ENCODE measurements around the gene MTRFR.

Gene MTRFR

GRCh38 chr12:123263196-123263817, 30.1 kb downstream of the MTRFR start:
- H3K36me3 Mint-ChIP-seq, result peaks cover 5% of the 10 kb centered on the region
- H3K4me3 Mint-ChIP-seq, result no peak overlapping the region
- H3K9me3 Mint-ChIP-seq, result no peaks in the 10 kb centered on the region
- H3K4me1 Mint-ChIP-seq, result peaks cover 7% of the 10 kb centered on the region
- H3K27ac Mint-ChIP-seq, result no peak overlapping the region
- H3K27me3 Mint-ChIP-seq, result no peaks in the 10 kb centered on the region

GRCh38 chr12:123264642-123265041, 31.4 kb downstream of the MTRFR start:
- Mint-ChIP-seq H3K9me3 (no peaks in the 10 kb centered on the region), H3K4me3 (no peak overlapping the region), H3K4me1 (peaks cover 12% of the 10 kb centered on the region), H3K36me3 (peaks cover 5% of the 10 kb centered on the region), H3K27ac (peak overlapping the region; percentile 4), H3K27me3 (no peaks in the 10 kb centered on the region)

- Mint-ChIP-seq H3K27ac (no peak overlapping the region), H3K4me1 (peaks cover 20% of the 10 kb centered on the region), H3K36me3 (no peaks in the 10 kb centered on the region), H3K9me3 (no peaks in the 10 kb centered on the region), H3K4me3 (no peak overlapping the region), H3K27me3 (no peaks in the 10 kb centered on the region)
These were observed 32.8 kb downstream of the MTRFR start for GRCh38 chr12:123265851-123266678.

GRCh38 chr12:123266679-123267277, 33.5 kb downstream of the MTRFR start:
- Mint-ChIP-seq H3K4me1 (peaks cover 20% of the 10 kb centered on the region), H3K27ac (peak overlapping the region; percentile 46), H3K27me3 (no peaks in the 10 kb centered on the region), H3K36me3 (no peaks in the 10 kb centered on the region), H3K9me3 (no peaks in the 10 kb centered on the region), H3K4me3 (no peak overlapping the region)

DNA sequence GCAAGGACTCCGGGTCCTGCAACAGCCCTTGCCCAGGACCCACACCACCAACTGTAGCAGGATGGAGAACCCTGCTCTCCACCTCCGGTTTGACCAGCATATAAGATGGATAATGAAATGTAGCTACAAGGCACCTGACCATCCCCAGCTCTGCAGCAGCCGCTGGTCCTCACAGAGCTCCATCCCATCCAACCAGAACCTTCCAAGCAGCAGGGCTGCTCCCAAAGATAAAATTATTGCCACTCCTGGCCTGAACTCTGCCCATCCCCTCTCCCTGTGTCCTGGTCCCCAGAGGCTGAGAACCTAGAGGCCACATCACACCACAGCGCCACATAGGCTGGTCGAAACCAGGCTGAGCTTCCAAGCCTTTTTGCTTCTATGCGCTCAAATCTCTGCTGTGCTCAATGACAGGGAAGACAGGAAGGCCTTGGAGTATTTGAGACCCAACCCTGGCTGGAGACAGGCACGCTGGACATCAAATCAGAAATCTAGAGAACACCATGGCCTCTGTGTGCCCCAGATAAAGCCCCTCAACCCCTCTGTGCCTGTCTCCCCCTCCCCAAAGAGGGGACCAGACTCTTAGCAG, 34.2 kb downstream of the MTRFR start:
- Mint-ChIP-seq H3K4me1 (peaks cover 20% of the 10 kb centered on the region), H3K27me3 (no peaks in the 10 kb centered on the region), H3K9me3 (no peaks in the 10 kb centered on the region), H3K4me3 (no peak overlapping the region), H3K36me3 (no peaks in the 10 kb centered on the region), H3K27ac (no peak overlapping the region)

DNA sequence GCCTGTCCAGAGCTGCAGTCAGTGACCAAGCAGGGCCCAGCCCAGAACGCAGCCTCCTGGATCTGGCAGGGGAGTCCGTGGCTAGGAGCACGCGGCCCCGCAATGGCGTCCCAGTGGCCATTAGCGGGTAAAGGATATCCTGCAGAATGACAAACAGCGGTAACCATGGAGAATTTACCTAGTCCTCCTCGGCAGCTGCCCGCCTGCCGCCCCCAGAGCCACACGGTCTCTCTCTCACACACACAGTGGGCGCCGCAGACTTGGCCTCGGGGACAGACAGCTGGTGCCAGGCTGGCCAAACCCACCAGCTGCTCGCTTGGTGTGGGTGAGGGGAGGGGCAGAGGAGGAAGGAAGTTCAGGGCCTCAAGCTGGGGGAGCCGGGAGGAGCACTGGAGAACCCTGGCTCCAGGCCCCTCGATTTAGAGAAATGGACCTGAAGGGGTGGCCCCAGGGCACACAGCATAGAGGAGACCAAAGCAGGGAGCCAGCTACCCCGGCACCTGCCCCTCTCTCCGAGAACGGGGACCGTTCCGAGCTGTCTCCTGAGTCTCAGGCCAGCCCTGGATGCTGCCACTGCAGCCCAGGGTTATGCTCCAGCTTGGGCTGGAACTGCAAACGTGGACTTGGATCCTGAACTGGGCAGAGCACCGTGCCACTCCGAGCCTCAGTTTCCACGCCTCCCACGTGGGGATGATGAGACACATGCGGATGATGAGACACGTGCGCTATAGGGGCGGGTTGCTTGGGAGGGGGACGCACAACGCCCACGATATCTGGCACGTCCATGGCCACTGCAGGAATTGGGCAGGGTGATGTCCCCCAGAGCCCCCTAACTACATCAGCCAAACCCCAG, 35.0 kb downstream of the MTRFR start:
- Mint-ChIP-seq H3K27ac (no peak overlapping the region), H3K9me3 (no peaks in the 10 kb centered on the region), H3K4me3 (peak overlapping the region; percentile 84)

GRCh38 chr12:123268850-123269249, 35.6 kb downstream of the MTRFR start:
- H3K27ac Mint-ChIP-seq, result peak overlapping the region; percentile 76
- no peaks in the 10 kb centered on the region for H3K27me3 Mint-ChIP-seq

More for the DNA sequence above, 35.0 kb downstream of the MTRFR start:
- no peaks in the 10 kb centered on the region for H3K27me3 Mint-ChIP-seq
- H3K4me1 Mint-ChIP-seq, result peaks cover 20% of the 10 kb centered on the region
- H3K36me3 Mint-ChIP-seq, result no peaks in the 10 kb centered on the region

DNA sequence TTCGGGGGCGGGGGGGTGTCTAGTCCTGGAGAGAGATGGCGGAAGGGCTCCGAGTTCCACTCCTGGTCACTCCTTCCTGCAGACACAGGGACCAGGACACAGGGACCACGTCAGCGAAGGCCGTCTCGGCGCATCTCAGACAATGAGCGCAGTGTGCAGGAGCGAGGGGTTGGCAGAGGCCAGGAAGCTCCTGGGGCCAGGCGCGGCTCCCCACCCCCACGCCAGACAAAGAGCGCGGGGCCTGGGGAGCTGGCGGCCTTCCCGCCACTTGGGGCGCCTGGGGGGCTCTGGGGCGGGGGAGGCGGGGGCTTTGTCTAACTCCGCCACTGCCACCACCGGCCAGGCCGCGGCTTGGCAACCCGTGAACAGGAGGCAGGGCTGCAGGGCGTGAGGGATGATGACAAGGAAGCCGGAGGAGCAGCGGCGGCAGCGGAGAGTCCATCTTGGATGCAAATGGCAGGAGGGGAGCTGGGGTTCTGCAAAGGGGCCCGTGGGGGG, 36.2 kb downstream of the MTRFR start:
- Mint-ChIP-seq H3K9me3 (no peaks in the 10 kb centered on the region), H3K4me1 (peaks cover 20% of the 10 kb centered on the region), H3K27ac (no peak overlapping the region), H3K4me3 (peak overlapping the region; percentile 84), H3K27me3 (no peaks in the 10 kb centered on the region), H3K36me3 (no peaks in the 10 kb centered on the region)

More at GRCh38 chr12:123268850-123269249, 35.6 kb downstream of the MTRFR start:
- Mint-ChIP-seq H3K4me1 (peaks cover 20% of the 10 kb centered on the region), H3K9me3 (no peaks in the 10 kb centered on the region), H3K4me3 (peak overlapping the region; percentile 84), H3K36me3 (no peaks in the 10 kb centered on the region)

GRCh38 chr12:123269896-123270213, 36.6 kb downstream of the MTRFR start:
- H3K27me3 Mint-ChIP-seq, result no peaks in the 10 kb centered on the region
- H3K4me1 Mint-ChIP-seq, result peaks cover 20% of the 10 kb centered on the region
- H3K36me3 Mint-ChIP-seq, result no peaks in the 10 kb centered on the region
- no peaks in the 10 kb centered on the region for H3K9me3 Mint-ChIP-seq
- H3K4me3 Mint-ChIP-seq, result peak overlapping the region; percentile 84
- peak overlapping the region; percentile 62 for H3K27ac Mint-ChIP-seq

GRCh38 chr12:123270214-123271000, 37.2 kb downstream of the MTRFR start:
- Mint-ChIP-seq H3K4me3 (peak overlapping the region; percentile 84), H3K4me1 (peaks cover 20% of the 10 kb centered on the region), H3K27me3 (no peaks in the 10 kb centered on the region)

GRCh38 chr12:123271001-123271668, 37.9 kb downstream of the MTRFR start:
- Mint-ChIP-seq H3K27me3 (no peaks in the 10 kb centered on the region), H3K9me3 (no peaks in the 10 kb centered on the region), H3K4me1 (peaks cover 20% of the 10 kb centered on the region), H3K27ac (no peak overlapping the region), H3K36me3 (no peaks in the 10 kb centered on the region), H3K4me3 (no peak overlapping the region)

More at GRCh38 chr12:123270214-123271000, 37.2 kb downstream of the MTRFR start:
- Mint-ChIP-seq H3K9me3 (no peaks in the 10 kb centered on the region), H3K36me3 (no peaks in the 10 kb centered on the region), H3K27ac (peak overlapping the region; percentile 62)

DNA sequence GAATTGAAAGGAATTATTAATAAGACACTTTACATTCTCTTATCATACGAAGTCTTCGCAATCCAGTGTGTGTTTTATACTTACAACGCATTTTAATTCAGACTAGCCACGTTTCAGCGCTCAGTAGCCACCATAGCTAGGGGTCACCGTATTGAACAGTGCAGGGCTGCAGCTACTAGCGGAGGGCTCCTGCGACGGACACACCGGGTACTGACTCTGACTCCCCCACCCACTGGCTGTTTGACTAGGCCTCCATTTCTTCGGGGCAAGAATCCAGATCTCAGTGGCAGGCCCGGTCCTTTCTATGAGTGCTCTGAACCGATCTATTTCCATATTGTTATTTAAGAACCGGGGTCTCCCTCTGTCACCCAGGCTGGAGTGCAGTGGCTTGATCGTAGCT, 39.9 kb downstream of the MTRFR start:
- no peaks in the 10 kb centered on the region for H3K9me3 Mint-ChIP-seq
- H3K4me3 Mint-ChIP-seq, result peak overlapping the region; percentile 49
- peaks cover 23% of the 10 kb centered on the region for H3K4me1 Mint-ChIP-seq
- peak overlapping the region; percentile 59 for H3K27ac Mint-ChIP-seq
- no peaks in the 10 kb centered on the region for H3K27me3 Mint-ChIP-seq
- H3K36me3 Mint-ChIP-seq, result no peaks in the 10 kb centered on the region

DNA sequence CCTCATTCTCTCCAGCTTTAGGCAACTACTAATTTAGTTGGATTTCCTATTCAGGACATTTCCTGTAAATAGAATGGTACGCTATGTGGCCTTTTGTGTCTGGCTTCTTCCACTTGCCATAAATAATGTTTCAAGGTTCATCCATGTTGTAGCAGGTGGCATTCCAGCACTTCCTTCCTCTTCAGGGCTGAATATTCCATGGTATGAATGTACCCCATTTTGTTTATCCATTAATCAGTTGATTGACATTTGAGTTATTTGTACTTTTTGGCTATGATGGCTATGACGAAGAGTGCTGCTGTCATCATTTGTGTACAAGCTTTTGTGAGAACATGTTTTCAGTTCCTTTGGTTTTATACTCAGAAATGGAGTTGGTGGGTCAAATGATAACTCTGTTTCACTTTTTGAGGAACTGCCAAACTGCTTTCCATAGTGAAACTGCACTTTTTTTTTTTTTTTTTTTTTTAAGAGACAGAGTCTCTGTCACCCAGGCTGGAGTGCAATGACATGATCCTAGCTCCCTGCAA, 44.9 kb downstream of the MTRFR start:
- Mint-ChIP-seq H3K9me3 (no peaks in the 10 kb centered on the region), H3K36me3 (no peaks in the 10 kb centered on the region), H3K27me3 (no peaks in the 10 kb centered on the region), H3K4me1 (peaks cover 5% of the 10 kb centered on the region), H3K4me3 (no peak overlapping the region), H3K27ac (no peak overlapping the region)

- Mint-ChIP-seq H3K27me3 (no peaks in the 10 kb centered on the region), H3K4me3 (no peak overlapping the region), H3K36me3 (no peaks in the 10 kb centered on the region), H3K4me1 (peaks cover 5% of the 10 kb centered on the region), H3K27ac (no peak overlapping the region), H3K9me3 (no peaks in the 10 kb centered on the region)
These were observed 47.7 kb downstream of the MTRFR start for GRCh38 chr12:123280971-123281370.
